Smooth muscle cell of the brain vasculature (primary cell): ENCODE results near the gene MORN1.

ENCODE experiments used
- DNase-seq: peaks from one replicate; pipeline ENCODE4 v3.0.0-alpha.2; 2012; ENCODE audit warnings: low read depth, low spot score

Gene MORN1

GRCh38 chr1:2320760-2321667 lies 70.3 kb downstream of the MORN1 start:
- no peak for DNase-seq

GRCh38 chr1:2320006-2320405 lies 71.3 kb downstream of the MORN1 start:
- DNase-seq, result no peak

- DNase-seq, result no peak
These were observed 72.1 kb downstream of the MORN1 start for GRCh38 chr1:2319291-2319690.

- DNase-seq, result no peak
These were observed 72.8 kb downstream of the MORN1 start for GRCh38 chr1:2318314-2319278.

- DNase-seq, result no peak
These were observed 73.9 kb downstream of the MORN1 start for GRCh38 chr1:2317230-2318065.

- DNase-seq, result no peak
These were observed 74.8 kb downstream of the MORN1 start for GRCh38 chr1:2316451-2316961.

- no peak for DNase-seq
These were observed 75.5 kb downstream of the MORN1 start for GRCh38 chr1:2315674-2316450.

GRCh38 chr1:2314803-2315673 lies 76.3 kb downstream of the MORN1 start:
- no peak for DNase-seq

GRCh38 chr1:2314273-2314802 lies 77.0 kb downstream of the MORN1 start:
- DNase-seq, result no peak

GRCh38 chr1:2313651-2314261 lies 77.6 kb downstream of the MORN1 start:
- no peak for DNase-seq

- no peak for DNase-seq
These were observed 78.6 kb downstream of the MORN1 start for GRCh38 chr1:2312515-2313301.

- DNase-seq, result no peak
These were observed 79.2 kb downstream of the MORN1 start for GRCh38 chr1:2312160-2312514.

GRCh38 chr1:2311184-2312032 lies 79.9 kb downstream of the MORN1 start:
- no peak for DNase-seq

- no peak for DNase-seq
These were observed 80.8 kb downstream of the MORN1 start for GRCh38 chr1:2310332-2311183.

- DNase-seq, result no peak
These were observed 82.5 kb downstream of the MORN1 start for GRCh38 chr1:2308844-2309243.

GRCh38 chr1:2307972-2308371 lies 83.4 kb downstream of the MORN1 start:
- DNase-seq, result no peak
